Testis (tissue), 3 donors: ENCODE results near the gene SECISBP2L. TPM values are rescaled to one million over a fixed set of nuclear protein-coding genes. Genes with fewer than 3 reads are reported as not detected.
A peak's percentile ranks its signal among the peaks of the same experiment; 100 is the strongest.

Source experiments
- DNase-seq: peaks from one replicate; pipeline ENCODE4 v3.0.0-alpha.2; 2019
- H3K27ac ChIP-seq, 2 donors: fragments of 200-600 bp; sonication (generic); one replicate each; pipeline ENCODE4 v1.5.1; 2019
- H3K27me3 ChIP-seq: fragments of 200-600 bp; sonication (generic); one replicate; pipeline ENCODE4 v1.5.1; 2019
- H3K36me3 ChIP-seq: fragments of 200-600 bp; sonication (generic); one replicate; pipeline ENCODE4 v1.5.1; 2017; ENCODE audit warnings: low read depth; ENCODE audit errors: missing control alignments
- H3K4me1 ChIP-seq: fragments of 200-600 bp; sonication (generic); one replicate; pipeline ENCODE4 v1.5.1; 2019
- H3K4me3 ChIP-seq, 2 donors: fragments of 200-600 bp; sonication (generic); one replicate each; pipeline ENCODE4 v1.5.1; 2017 to 2019
- H3K9me3 ChIP-seq: fragments of 200-600 bp; sonication (generic); one replicate; pipeline ENCODE4 v1.5.1; 2017
- POLR2A ChIP-seq: fragments of 450-650 bp; IDR thresholded peaks from one replicate; pipeline ENCODE4 v1.6.1; 2017; ENCODE audit warnings: antibody characterized with exemption, mild to moderate bottlenecking, moderate library complexity
- WGBS, 2 donors: methylation state at CpG; one replicate each; pipeline ENCODE4 v1.1.5; 2018; 5-methylcytosine and 5-hydroxymethylcytosine counted together
- intact Hi-C: fragments of 100-400 bp; cut with DNase I; formaldehyde crosslinking; loops from one replicate; pipeline ENCODE4 v1.15.1; 2023; ENCODE audit warnings: low total_unique reads
- polyA plus RNA-seq: library from polyadenylated mRNA; stranded (reverse); fragments of 350-450 nt; fragmentation: Illumina TruSeq; extraction: RNeasy Lipid Tissue Mini Kit (QIAGEN cat#74804); gene quantifications from one replicate; pipeline ENCODE4 v1.2.3, GENCODE V29; 2014; ENCODE audit warnings: low read depth, low replicate concordance; ENCODE audit not compliant: insufficient read depth
- total RNA-seq, 2 donors: library from RNA; depleted of rRNA; stranded (reverse); fragments of >200 nt; gene quantifications; one replicate each; pipeline ENCODE4 v1.2.3, GENCODE V29; 2016
- TF ChIP-seq, protein P1 (sequence below), 3 experiments: fragments of 450-650 bp in 2 of 3; fragments of 200-600 bp in 1 of 3; sonication (generic) in 1 of 3; IDR thresholded peaks; one replicate each; pipeline ENCODE4 v1.5.1; 2016 to 2019; ENCODE audit warnings: antibody characterized with exemption in 3 of 3, mild to moderate bottlenecking in 2 of 3, moderate library complexity in 1 of 3

SECISBP2L gene
- total and polyA plus RNA-seq, 3 donors from 2014 or later: 29.2 to 76.1 (median 53.6) TPM

DNA sequence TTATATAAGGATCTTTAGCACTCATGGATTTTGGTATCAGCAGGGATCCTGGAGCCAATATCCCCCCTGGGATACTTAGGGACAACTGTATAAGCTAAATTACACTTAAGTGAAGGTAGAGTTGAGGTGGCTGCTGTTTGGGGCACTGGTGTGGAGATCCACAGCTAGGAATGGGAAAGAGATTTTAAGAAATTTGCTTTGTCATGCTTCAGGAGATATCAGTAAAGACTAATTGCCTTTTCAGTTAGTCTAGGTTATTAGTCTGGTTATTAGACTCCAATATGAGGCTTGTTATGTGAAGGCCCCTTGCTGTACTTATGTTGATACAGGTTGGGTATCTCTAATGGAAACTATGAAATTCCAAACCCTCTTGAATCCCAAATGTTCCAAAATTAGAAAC lies 1.2 kb upstream of the SECISBP2L start:
- TF ChIP-seq, protein P1, sequence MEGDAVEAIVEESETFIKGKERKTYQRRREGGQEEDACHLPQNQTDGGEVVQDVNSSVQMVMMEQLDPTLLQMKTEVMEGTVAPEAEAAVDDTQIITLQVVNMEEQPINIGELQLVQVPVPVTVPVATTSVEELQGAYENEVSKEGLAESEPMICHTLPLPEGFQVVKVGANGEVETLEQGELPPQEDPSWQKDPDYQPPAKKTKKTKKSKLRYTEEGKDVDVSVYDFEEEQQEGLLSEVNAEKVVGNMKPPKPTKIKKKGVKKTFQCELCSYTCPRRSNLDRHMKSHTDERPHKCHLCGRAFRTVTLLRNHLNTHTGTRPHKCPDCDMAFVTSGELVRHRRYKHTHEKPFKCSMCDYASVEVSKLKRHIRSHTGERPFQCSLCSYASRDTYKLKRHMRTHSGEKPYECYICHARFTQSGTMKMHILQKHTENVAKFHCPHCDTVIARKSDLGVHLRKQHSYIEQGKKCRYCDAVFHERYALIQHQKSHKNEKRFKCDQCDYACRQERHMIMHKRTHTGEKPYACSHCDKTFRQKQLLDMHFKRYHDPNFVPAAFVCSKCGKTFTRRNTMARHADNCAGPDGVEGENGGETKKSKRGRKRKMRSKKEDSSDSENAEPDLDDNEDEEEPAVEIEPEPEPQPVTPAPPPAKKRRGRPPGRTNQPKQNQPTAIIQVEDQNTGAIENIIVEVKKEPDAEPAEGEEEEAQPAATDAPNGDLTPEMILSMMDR (IDR thresholded peaks at IDR 0.05): no peak
- TF ChIP-seq POLR2A: no peak
- DNase-seq: no peak
- no peaks in the 10 kb centered on the region for H3K9me3 ChIP-seq
- no peaks in the 10 kb centered on the region for H3K27me3 ChIP-seq
- no peak overlapping the region for H3K27ac ChIP-seq
- intact Hi-C loops: no loop called here
- H3K4me3 ChIP-seq: no peak overlapping the region
- H3K4me1 ChIP-seq: peaks cover 14% of the 10 kb centered on the region
- H3K36me3 ChIP-seq: no peaks in the 10 kb centered on the region

DNA sequence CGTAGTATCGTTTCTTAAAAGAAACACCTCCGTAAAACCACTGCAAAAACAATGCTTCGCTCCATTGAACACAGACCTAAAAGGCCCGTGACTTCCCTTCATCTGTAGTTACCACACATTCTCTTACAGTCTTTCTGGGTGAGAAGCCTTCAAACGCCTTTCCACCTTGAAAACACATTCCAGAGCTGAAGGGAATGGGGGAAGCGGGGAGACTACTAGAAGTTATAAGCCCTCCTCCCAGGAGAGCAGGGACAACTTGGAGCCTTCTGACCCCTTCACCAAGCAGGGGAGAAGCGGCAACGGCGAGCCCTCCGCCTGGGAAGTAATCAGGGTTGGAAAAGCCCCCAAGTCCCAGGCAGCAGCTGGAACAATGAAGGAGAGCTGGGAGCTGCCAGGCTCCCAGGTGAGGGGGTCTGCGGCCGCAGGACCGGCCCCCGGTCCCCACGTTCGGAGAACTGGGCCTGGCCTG lies 461 bp downstream of the SECISBP2L start:
- intact Hi-C loops: no loop called here
- H3K27me3 ChIP-seq: no peaks in the 10 kb centered on the region
- WGBS, 2 donors: 0% methylated on average over 7 to 13 of the region's 17 CpGs
- H3K36me3 ChIP-seq: no peaks in the 10 kb centered on the region
- peak overlapping the region; percentile 96 to 98 for H3K4me3 ChIP-seq
- H3K4me1 ChIP-seq: peaks cover 14% of the 10 kb centered on the region
- DNase-seq: no peak
- no peak for TF ChIP-seq POLR2A
- TF ChIP-seq, protein P1 (IDR thresholded peaks at IDR 0.05): no peak
- peak overlapping the region; percentile 88 to 93 for H3K27ac ChIP-seq
- H3K9me3 ChIP-seq: no peaks in the 10 kb centered on the region

DNA sequence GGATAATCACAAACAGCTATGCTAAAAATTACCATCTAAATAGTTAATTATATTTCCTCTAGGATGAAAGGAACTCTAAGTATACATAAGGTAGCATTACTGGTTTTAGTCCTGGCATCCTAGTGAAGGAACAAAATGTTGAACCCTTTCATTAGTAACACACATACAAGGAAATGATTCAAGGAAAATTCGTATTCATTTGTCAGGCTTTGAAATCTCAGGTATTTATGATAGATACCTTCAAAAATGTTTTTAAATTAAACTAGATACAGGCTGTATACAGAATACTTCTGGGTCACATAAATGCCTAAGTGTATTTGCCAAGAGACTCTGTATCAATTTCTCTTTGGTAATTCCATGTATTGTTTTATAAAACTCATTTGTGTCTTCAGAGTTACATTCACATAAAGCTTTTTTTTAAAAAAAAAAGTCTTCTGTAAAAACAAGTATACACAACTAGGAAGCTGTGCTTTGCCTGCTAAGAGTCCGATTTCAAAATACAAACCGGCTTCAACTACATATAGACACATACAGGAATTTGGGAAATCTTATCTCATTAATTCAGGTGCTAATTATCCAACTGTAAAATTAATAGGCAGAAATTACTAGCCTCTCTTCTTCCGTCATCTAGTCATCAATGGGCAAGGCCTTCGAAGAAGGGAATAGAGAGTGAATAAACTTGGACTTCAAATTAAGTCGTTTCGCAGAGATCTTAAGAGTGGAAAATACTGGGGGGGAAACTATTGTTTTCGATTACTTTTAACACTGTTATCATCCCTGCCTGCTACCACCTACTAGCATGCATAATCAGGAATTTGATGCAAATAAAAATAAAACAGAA lies 1.3 kb downstream of the SECISBP2L start:
- WGBS, 2 donors: 8 to 10% methylated on average over 8 of the region's 8 CpGs
- peak overlapping the region; percentile 96 to 98 for H3K4me3 ChIP-seq
- H3K27me3 ChIP-seq: no peaks in the 10 kb centered on the region
- intact Hi-C loops: no loop called here
- peak overlapping the region; percentile 88 to 93 for H3K27ac ChIP-seq
- no peak for DNase-seq
- peaks cover 14% of the 10 kb centered on the region for H3K4me1 ChIP-seq
- H3K9me3 ChIP-seq: no peaks in the 10 kb centered on the region
- no peaks in the 10 kb centered on the region for H3K36me3 ChIP-seq
- TF ChIP-seq, protein P1 (IDR thresholded peaks at IDR 0.05): no peak

DNA sequence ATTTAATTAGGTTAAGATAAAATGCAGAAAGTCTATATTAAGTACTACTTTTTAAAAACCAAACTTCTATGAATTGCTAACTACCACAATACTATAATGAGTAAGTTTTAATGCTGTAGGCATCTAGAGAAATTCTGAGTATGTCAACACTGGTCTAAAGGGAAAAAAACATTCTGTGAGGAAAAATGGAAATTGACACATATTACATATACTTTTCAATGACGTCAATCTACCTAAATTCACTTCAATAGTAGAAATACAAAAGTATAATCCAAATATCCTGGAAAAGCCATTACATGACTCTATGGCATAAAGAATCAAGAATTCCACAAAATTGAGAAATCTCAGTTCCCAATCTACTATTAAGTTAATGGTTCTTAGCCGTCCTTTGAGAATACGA lies 2.2 kb downstream of the SECISBP2L start:
- Histone ChIP-seq H3K4me3 (no peak overlapping the region), H3K27ac (peak overlapping the region in 1 of 2 donors; percentile 13), H3K9me3 (no peaks in the 10 kb centered on the region), H3K36me3 (no peaks in the 10 kb centered on the region), H3K27me3 (no peaks in the 10 kb centered on the region), H3K4me1 (peaks cover 14% of the 10 kb centered on the region)
- 53 to 57% methylated on average over 3 of the region's 3 CpGs for WGBS, 2 donors
- DNase-seq: no peak
- no peak for TF ChIP-seq POLR2A
- TF ChIP-seq, protein P1 (IDR thresholded peaks at IDR 0.05): no peak
- intact Hi-C loops: no loop called here

DNA sequence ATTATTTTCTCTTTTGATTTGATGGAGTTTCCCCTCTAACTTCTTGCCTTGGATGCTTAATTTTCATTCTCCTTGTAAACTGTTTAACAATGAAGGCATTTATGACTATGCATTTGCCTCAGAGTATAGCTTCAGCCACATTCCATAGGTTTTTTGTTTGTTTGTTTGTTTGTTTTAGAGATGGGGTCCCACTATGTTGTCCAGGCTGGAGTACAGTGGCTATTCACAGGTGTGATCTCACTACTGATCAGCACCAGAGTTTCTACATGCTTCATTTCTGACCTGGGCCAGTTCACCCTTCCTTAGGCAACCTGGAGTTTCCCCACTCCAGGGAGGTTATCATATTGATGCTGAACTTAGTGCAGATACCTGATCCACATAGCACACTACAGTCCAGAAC lies 4.1 kb downstream of the SECISBP2L start:
- peaks cover 14% of the 10 kb centered on the region for H3K4me1 ChIP-seq
- no peak overlapping the region for H3K4me3 ChIP-seq
- H3K9me3 ChIP-seq: no peaks in the 10 kb centered on the region
- H3K36me3 ChIP-seq: no peaks in the 10 kb centered on the region
- H3K27me3 ChIP-seq: no peaks in the 10 kb centered on the region
- DNase-seq: no peak
- no peak for TF ChIP-seq POLR2A
- TF ChIP-seq, protein P1 (IDR thresholded peaks at IDR 0.05): no peak
- no peak overlapping the region for H3K27ac ChIP-seq
- intact Hi-C loops: no loop called here
